HG03175 (cell line): ENCODE data around the gene NUDC.
"Not testable (repeated sequence)": the region's sequence is repeated elsewhere in the genome, so short reads cannot be mapped to it uniquely, and the experiment has no call there.

Experiments
- ATAC-seq: cut with Tn5 transposase; IDR thresholded peaks from one replicate; pipeline ENCODE4 v1.9.1; 2021; ENCODE audit warnings: mild to moderate bottlenecking, moderate library complexity; ENCODE audit not compliant: unreplicated experiment

The NUDC gene

GRCh38 chr1:26981146-26981846, 59.8 kb downstream of the NUDC start:
- ATAC-seq, result no peak

GRCh38 chr1:26983863-26984262, 62.3 kb downstream of the NUDC start:
- no peak for ATAC-seq

GRCh38 chr1:26984291-26984690, 62.7 kb downstream of the NUDC start:
- ATAC-seq, result no peak

GRCh38 chr1:26986658-26987057, 65.1 kb downstream of the NUDC start:
- ATAC-seq, result no peak

- not testable (repeated sequence) for ATAC-seq
Measured at GRCh38 chr1:26989403-26990109, 68.0 kb downstream of the NUDC start.

GRCh38 chr1:26991310-26992116, 70.0 kb downstream of the NUDC start:
- ATAC-seq, result no peak

- ATAC-seq, result no peak
Measured at GRCh38 chr1:26993237-26994019, 71.9 kb downstream of the NUDC start, which contains the start of gene TRNP1. TSS of gene TRNP1 (plus strand) at chr1:26993692. CDS start at chr1:26993787, 95 bp downstream.

- ATAC-seq, result no peak
Measured at GRCh38 chr1:26994020-26994786, 72.7 kb downstream of the NUDC start.

- no peak for ATAC-seq
Measured at GRCh38 chr1:26994787-26995517, 73.4 kb downstream of the NUDC start.

GRCh38 chr1:26996024-26996423, 74.5 kb downstream of the NUDC start:
- ATAC-seq, result no peak
